Gastrocnemius medialis (tissue), 4 donors: ENCODE data around the gene SUMF1.

Experiments
- CTCF ChIP-seq, 5 experiments: fragments of 450-650 bp in 3 of 5; fragments of 200-600 bp in 2 of 5; sonication (generic) in 2 of 5; IDR thresholded peaks in 4 of 5; conservative IDR thresholded peaks in 1 of 5; 1 replicate in 4 of 5; 2 replicates in 1 of 5; pipeline ENCODE4 v1.5.1; 2016 to 2019; ENCODE audit warnings: antibody characterized with exemption in 5 of 5, mild to moderate bottlenecking in 3 of 5, moderate library complexity in 3 of 5
- POLR2A ChIP-seq, 2 donors: fragments of 450-650 bp; IDR thresholded peaks; one replicate each; pipeline ENCODE4 v1.6.1; 2017; ENCODE audit warnings: antibody characterized with exemption in 2 of 2, mild to moderate bottlenecking in 2 of 2, moderate library complexity in 2 of 2

- TF ChIP-seq CTCF (IDR thresholded peaks at IDR 0.05 in 4 of 5, conservative IDR thresholded peaks at IDR 0.05 in 1 of 5) (no peak), POLR2A (IDR thresholded peaks at IDR 0.05) (no peak)
These were observed 34.4 kb upstream of the SUMF1 start for GRCh38 chr3:4501437-4501836.
